ENCODE data around the gene METTL9. TPM values are rescaled to one million over a fixed set of nuclear protein-coding genes. Genes with fewer than 3 reads are reported as not detected.

The METTL9 gene
- total and polyA plus RNA-seq, 2 of the 13 experiments (the other 11 are each of a cell fraction or from before 2014, with no cell fraction given) = 123 to 204 TPM

- 0 out of 2 replicates have a peak, but pooled peaks have one; percentile 35 for TF ChIP-seq ELF4 (CRISPR knock-in tag; IDR thresholded peaks at IDR 0.05; ENCODE audit: borderline replicate concordance)
- TF ChIP-seq ZBTB21 (CRISPR knock-in tag; IDR thresholded peaks at IDR 0.05) = no peak
- no peak for TF ChIP-seq SP140L (CRISPR knock-in tag; IDR thresholded peaks at IDR 0.05; ENCODE audit: borderline replicate concordance)
- TF ChIP-seq ZNF18 (CRISPR knock-in tag; IDR thresholded peaks at IDR 0.05; ENCODE audit: insufficient replicate concordance) = peak; percentile 2
- TF ChIP-seq, protein P1, sequence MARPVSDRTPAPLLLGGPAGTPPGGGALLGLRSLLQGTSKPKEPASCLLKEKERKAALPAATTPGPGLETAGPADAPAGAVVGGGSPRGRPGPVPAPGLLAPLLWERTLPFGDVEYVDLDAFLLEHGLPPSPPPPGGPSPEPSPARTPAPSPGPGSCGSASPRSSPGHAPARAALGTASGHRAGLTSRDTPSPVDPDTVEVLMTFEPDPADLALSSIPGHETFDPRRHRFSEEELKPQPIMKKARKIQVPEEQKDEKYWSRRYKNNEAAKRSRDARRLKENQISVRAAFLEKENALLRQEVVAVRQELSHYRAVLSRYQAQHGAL (CRISPR knock-in tag; IDR thresholded peaks at IDR 0.05; ENCODE audit: not compliant biosample characterization) = no peak
Measured at GRCh38 chr16:21598701-21599121, 666 bp upstream of the METTL9 start (continued).

- H3K4me1 ChIP-seq (ENCODE audit: insufficient read depth, low read length) = peaks cover 70% of the 10 kb centered on the region
- H4K20me1 ChIP-seq (ENCODE audit: insufficient read depth, low read length) = peaks cover 25% of the 10 kb centered on the region
- in situ Hi-C loops (cut with HindIII; ENCODE audit: extremely low pct_ligation_motif_present, low pct_unique_long_range_greater_than_20kb) (loop anchor here (5.0 to 10.0 kb wide), 2 partner anchors 37 to 75 kb away; no protein-coding TSS in a partner anchor), intact Hi-C loops (cut with micrococcal nuclease; ENCODE audit: unreplicated experiment) (loop anchor here (1.0 kb wide), 1 partner anchor 38 kb away; no protein-coding TSS in a partner anchor)
- BruUV-seq (replicated peaks) = TSS peak; percentile 58
- peaks cover 0 to 3% of the 10 kb centered on the region in 2 experiments; a peak in 1 of 5 replicates for H3K27me3 ChIP-seq (ENCODE audit: control insufficient read depth in 1 of 2, insufficient read depth in 2 of 2, low read length in 2 of 2)
- FAIRE-seq (peak; percentile 62), ATAC-seq (peak; percentile 7; the same call in 2 of the 3 replicates), DNase-seq (ENCODE audit: low spot score) (peak; percentile 63)
- H3K4me2 ChIP-seq (ENCODE audit: low read depth, low read length) = peak overlapping the region; percentile 87
- H3K27ac ChIP-seq (ENCODE audit: extremely low read length, insufficient read depth, low read length) = peak overlapping the region; percentile 92
- H3K4me3 ChIP-seq (replicated peaks in 1 of 3; ENCODE audit: insufficient read depth in 1 of 3, low read depth in 2 of 3, low read length in 3 of 3) = peak overlapping the region; percentile 79 to 99 (median 95)
- no peaks in the 10 kb centered on the region for H3K9me3 ChIP-seq (ENCODE audit: low read length)
- H3K9ac ChIP-seq (ENCODE audit: insufficient read depth, low read depth, low read length) = peak overlapping the region; percentile 90
- POLR2A ChIA-PET = interaction anchor here (0.6 to 1.0 kb wide), 3 partner anchors 8 to 38 kb away, joined by 3 to 4 read pairs (median 3); no protein-coding TSS in a partner anchor
- H3K36me3 ChIP-seq (replicated peaks in 1 of 2; ENCODE audit: control insufficient read depth in 1 of 2, insufficient read depth in 2 of 2, low read length in 2 of 2) = no peaks in the 10 kb centered on the region
- H2AFZ ChIP-seq (ENCODE audit: low read length) = peak overlapping the region; percentile 29
- H3K79me2 ChIP-seq (ENCODE audit: insufficient read depth, low read length) = peaks cover 52% of the 10 kb centered on the region
- CTCF ChIA-PET (ENCODE audit: low intra/inter-chr PET ratio, low total read pairs) = no interaction called here
- WGBS (ENCODE audit: low lambda C conversion rate) = under 1% methylated on average over 37 of the region's 52 CpGs
- TF ChIP-seq STAT5B (CRISPR knock-in tag; IDR thresholded peaks at IDR 0.05) (no peak), ZNF224 (CRISPR knock-in tag; IDR thresholded peaks at IDR 0.05) (no peak), REL (CRISPR knock-in tag; conservative IDR thresholded peaks at IDR 0.05) (no peak), SRSF4 (IDR thresholded peaks at IDR 0.05; ENCODE audit: low read depth, low read length, poor library complexity, severe bottlenecking) (no peak), RFXAP (CRISPR knock-in tag; IDR thresholded peaks at IDR 0.05; ENCODE audit: borderline replicate concordance) (no peak), SMAD1 (CRISPR knock-in tag; IDR thresholded peaks at IDR 0.05; ENCODE audit: borderline replicate concordance, low read depth) (no peak), HMGXB4 (CRISPR knock-in tag; IDR thresholded peaks at IDR 0.05; ENCODE audit: borderline replicate concordance in 1 of 2, low read depth in 1 of 2) (peak in 1 of 2 experiments; percentile 81; a peak in 3 of 4 replicates), ZNF274 (CRISPR knock-in tag; IDR thresholded peaks at IDR 0.05) (no peak), ZNF329 (CRISPR knock-in tag; IDR thresholded peaks at IDR 0.05; ENCODE audit: low read depth) (no peak), MYNN (CRISPR knock-in tag; IDR thresholded peaks at IDR 0.05; ENCODE audit: low read depth) (peak; percentile 64; the same call in 1 of the 2 replicates), CC2D1A (CRISPR knock-in tag; IDR thresholded peaks at IDR 0.05) (no peak), CHD2 (IDR thresholded peaks at IDR 0.05; ENCODE audit: low read depth, low read length) (no peak)
Measured at GRCh38 chr16:21600031-21600773, 825 bp downstream of the METTL9 start.

Measured in HepG2 (cell line).